Retinal pigment epithelial cell (primary cell): ENCODE results near the gene MRPL42.
A peak's percentile ranks its signal among the peaks of the same experiment; 100 is the strongest.
"Not testable (repeated sequence)": the region's sequence is repeated elsewhere in the genome, so short reads cannot be mapped to it uniquely, and the experiment has no call there.

ENCODE experiments used
- DNase-seq: peaks from one replicate; pipeline ENCODE4 v3.0.0-alpha.2; 2010; ENCODE audit warnings: low read depth
- H3K4me3 ChIP-seq: 2 replicates; pipeline ENCODE4 v1.5.1; 2011; ENCODE audit warnings: mild to moderate bottlenecking, low read length, control low read depth, moderate library complexity
- TF ChIP-seq, protein P1 (sequence below): conservative IDR thresholded peaks from 2 replicates; pipeline ENCODE4 v1.5.1; 2011; ENCODE audit warnings: low read depth, low read length, control low read depth, inconsistent platforms

Gene MRPL42

GRCh38 chr12:93482721-93483120, 15.4 kb downstream of the MRPL42 start:
- DNase-seq = no peak
- H3K4me3 ChIP-seq = no peak overlapping the region
- TF ChIP-seq, protein P1, sequence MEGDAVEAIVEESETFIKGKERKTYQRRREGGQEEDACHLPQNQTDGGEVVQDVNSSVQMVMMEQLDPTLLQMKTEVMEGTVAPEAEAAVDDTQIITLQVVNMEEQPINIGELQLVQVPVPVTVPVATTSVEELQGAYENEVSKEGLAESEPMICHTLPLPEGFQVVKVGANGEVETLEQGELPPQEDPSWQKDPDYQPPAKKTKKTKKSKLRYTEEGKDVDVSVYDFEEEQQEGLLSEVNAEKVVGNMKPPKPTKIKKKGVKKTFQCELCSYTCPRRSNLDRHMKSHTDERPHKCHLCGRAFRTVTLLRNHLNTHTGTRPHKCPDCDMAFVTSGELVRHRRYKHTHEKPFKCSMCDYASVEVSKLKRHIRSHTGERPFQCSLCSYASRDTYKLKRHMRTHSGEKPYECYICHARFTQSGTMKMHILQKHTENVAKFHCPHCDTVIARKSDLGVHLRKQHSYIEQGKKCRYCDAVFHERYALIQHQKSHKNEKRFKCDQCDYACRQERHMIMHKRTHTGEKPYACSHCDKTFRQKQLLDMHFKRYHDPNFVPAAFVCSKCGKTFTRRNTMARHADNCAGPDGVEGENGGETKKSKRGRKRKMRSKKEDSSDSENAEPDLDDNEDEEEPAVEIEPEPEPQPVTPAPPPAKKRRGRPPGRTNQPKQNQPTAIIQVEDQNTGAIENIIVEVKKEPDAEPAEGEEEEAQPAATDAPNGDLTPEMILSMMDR = no peak

DNA sequence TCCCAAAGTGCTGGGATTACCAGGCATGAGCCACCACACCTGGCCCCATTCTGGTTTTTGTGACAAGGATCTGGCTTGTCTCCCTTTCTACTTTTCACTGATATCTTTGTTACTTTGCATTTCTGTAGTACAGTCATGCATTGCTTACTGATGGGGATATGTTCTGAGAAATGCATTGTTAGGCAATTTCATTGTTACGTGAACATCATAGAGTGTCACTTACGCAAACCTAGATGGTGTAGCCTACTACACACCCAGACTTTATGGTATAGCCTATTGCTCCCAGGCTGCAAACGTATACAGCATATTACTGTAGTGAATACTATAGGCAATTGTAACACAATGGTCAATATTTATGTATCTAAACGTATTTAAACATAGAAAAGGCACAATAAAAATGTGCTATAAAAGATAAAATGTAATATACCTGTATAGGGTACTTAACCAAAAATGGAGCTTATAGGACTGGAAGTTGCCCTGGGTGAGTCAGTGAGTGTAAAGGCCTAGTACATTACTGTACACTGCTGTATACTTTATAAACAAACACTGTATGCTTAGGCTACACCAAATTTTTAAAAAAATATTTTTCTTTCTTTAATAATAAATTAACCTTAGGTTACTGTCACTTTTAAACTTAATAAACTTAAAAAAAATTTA, 16.0 kb downstream of the MRPL42 start:
- no peak overlapping the region for H3K4me3 ChIP-seq
- no peak for DNase-seq
- TF ChIP-seq, protein P1 = no peak

GRCh38 chr12:93484315-93484981, 17.1 kb downstream of the MRPL42 start:
- DNase-seq = peak; percentile 43
- TF ChIP-seq, protein P1 = no peak
- no peak overlapping the region for H3K4me3 ChIP-seq

DNA sequence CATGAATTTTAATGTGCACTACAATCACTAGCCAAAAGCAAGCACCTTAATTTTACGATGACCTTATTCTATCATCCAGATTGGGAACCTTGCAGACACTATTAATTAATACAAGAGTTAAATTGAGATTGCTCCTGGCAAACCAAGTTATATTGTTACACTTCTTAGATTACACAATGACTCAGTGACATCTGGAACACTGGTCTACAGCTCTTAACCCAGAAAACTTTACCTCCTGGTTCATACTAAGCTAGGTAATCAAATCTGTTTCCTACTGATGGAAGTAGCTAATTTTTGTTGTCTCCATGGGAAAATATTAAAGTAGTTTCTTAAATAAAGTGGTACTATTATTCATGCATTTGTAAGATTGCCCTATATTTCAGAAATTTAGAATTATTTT, 25.5 kb downstream of the MRPL42 start:
- not testable (repeated sequence) for H3K4me3 ChIP-seq, DNase-seq

GRCh38 chr12:93494096-93494495, 26.8 kb downstream of the MRPL42 start:
- TF ChIP-seq, protein P1 = no peak
- no peak for DNase-seq
- no peak overlapping the region for H3K4me3 ChIP-seq

DNA sequence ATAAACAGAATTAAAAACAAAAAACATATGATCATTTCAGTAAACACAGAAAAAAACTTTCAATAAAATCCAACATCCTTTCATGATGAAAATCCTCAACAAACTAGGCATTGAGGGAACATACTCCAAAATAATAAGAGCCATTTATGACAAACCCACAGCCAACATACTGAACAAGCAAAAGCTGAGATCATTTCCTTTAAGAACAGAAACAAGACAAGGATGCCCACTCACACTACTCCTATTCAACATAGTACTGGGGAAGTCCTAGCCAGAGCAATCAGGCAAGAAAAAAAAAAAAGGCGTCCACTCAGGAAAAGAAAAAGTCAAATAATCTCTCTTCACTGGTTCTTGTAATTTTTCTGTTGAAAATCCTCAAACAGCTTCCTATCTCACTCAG, 30.1 kb downstream of the MRPL42 start:
- no peak overlapping the region for H3K4me3 ChIP-seq
- TF ChIP-seq, protein P1 = no peak
- no peak for DNase-seq

GRCh38 chr12:93498813-93499212, 31.5 kb downstream of the MRPL42 start:
- H3K4me3 ChIP-seq, DNase-seq: not testable (repeated sequence)

DNA sequence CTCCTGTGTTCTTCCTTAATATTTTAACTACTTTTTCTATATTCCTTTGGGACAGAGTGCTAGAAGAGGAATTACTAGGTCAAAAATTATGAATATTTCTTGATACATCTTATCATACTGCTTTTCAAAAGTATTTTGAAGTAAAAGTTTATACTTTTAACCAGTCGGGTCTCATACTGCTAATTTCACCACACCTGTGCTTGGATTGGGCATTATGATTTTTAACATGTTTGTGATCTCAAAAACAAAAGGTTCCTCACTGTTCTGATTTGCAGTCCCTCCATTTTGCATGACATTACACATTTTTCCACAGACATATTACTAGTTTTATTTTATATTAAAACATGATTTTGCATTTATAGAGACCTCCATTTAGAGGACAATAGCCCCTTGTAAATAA, 32.9 kb downstream of the MRPL42 start:
- TF ChIP-seq, protein P1 = no peak
- no peak overlapping the region for H3K4me3 ChIP-seq
- no peak for DNase-seq
